GM18520 (cell line): ENCODE results near the gene PPM1K.
"Not testable (repeated sequence)": the region's sequence is repeated elsewhere in the genome, so short reads cannot be mapped to it uniquely, and the experiment has no call there.

Source experiments
- ATAC-seq: cut with Tn5 transposase; IDR thresholded peaks from one replicate; pipeline ENCODE4 v1.9.1; 2021; ENCODE audit not compliant: unreplicated experiment

PPM1K gene

DNA sequence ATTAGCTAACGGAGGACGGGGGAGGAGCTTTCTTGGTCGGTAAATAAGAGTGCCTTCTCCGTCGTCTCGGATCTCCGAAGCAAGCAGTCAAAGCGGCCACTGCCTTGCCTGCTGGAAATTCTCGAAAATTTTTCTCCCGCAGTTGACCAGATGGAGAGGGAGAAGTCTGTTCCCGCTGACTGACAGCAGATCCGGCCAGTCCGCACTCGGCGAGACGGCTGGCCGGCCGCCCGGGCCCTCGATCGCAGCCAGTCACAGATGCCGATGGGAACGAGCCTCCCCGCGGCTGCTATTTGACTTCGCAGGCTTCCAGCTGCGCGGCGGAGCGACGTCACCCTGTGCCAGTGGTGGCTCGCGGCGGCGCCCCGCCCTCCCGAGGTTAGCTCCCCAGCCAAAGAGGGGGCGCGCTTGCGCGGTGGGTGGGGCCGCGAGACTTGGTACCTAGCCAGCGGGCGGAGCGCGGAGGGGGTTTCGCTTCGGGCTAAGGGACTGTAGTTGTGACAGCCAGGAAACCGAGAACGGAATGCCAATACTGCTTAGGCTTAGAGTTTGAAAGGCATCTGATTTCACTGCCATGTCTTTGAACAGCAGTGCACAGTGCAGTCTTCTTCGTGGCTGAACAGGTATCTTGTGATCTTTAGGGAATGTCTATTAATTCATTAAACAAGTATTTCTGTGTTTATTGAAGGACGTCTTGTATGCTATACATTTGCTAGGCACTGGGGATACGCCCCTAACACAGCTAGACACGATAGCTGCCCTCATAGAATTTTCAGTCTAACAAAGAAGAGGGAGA, at the start of gene PPM1K:
Gene PPM1K (minus strand): TSS at position 123 of the 796 bp plus-strand sequence. CDS start 5,978 bp downstream, outside the sequence.
- ATAC-seq = peak; percentile 89

- no peak for ATAC-seq
Measured at GRCh38 chr4:88333741-88334405, 49.5 kb upstream of the PPM1K start.

- no peak for ATAC-seq
Measured at GRCh38 chr4:88327665-88328064, 43.3 kb upstream of the PPM1K start.

- ATAC-seq = peak; percentile 97
Measured at GRCh38 chr4:88320780-88321373, 36.5 kb upstream of the PPM1K start.

- ATAC-seq = peak; percentile 38
Measured at GRCh38 chr4:88320224-88320779, 35.9 kb upstream of the PPM1K start.

DNA sequence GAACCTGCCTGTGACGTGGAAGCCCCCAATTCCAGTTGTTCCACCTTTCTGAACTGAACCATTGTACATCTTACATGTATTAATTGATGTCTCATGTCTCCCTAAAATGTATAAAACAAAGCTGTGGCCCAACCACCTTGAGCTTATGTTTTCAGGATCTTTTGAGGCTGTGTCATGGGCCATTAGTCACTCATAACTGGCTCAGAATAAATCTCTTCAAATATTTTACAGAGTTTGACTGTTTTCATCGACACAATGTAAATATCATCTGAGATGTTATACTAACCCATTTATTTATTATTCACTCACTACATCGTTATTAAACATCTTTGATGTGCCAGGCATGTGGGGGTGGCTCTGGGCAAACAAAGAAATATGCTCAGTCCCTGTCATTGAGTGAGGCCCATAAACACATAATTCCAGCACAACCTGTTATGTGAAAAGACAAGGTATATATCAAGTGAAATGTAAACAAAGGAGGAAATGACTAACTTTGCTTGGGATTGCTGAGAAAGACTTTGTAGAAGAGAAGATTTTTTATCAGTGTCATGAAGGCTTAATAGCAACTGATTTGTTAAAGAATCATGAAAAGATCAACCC, 34.5 kb upstream of the PPM1K start:
- no peak for ATAC-seq

DNA sequence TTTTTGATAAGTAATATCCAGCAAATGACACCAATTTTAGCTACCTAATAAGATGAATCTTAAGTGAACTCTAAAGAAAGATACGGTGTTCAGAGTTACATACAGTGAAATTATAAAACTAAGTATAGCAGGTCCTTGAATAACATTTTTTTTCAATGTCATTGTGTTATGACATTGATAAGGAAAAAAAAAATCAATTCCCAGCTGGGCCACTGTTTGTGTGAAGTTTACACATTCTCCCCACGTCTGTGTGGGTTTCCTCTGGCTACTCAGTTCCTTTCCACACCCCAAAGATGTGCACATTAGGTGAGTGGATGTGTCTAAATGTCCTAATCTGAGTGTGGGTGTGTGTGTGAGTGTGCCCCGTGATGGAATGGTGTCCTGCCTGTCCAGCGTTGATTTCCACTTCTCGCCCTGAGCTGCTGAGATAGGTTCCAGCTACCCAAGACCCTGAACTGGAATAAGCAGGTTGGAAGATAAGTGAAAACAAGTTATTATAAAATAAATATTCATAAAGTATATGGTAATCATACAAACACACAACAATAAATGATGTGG, 31.2 kb upstream of the PPM1K start:
- no peak for ATAC-seq

DNA sequence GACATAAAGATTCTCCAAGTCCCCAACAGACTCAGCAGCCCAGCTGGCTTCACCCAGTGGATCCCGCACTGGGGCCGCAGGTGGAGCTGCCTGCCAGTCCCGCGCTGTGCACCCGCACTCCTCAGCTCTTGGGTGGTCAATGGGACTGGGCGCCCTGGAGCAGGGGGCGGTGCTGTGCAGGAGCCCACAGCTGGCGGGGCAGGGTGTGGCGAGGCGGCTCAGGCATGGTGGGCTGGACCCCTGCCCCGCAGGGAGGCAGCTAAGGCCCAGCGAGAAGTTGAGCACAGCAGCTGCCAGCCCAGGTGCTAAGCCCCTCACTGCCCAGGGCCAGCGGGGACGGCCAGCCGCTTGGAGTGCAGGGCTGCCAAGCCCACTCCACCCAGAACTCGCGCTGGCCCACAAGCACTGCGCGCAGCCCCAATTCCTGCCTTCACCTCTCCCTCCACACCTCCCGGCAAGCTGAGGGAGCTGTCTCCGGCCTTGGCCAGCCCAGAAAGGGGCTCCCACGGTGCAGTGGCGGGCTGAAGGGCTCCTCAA, 28.8 kb upstream of the PPM1K start:
- ATAC-seq = not testable (repeated sequence)

- no peak for ATAC-seq
Measured at GRCh38 chr4:88308587-88308986, 24.2 kb upstream of the PPM1K start.

DNA sequence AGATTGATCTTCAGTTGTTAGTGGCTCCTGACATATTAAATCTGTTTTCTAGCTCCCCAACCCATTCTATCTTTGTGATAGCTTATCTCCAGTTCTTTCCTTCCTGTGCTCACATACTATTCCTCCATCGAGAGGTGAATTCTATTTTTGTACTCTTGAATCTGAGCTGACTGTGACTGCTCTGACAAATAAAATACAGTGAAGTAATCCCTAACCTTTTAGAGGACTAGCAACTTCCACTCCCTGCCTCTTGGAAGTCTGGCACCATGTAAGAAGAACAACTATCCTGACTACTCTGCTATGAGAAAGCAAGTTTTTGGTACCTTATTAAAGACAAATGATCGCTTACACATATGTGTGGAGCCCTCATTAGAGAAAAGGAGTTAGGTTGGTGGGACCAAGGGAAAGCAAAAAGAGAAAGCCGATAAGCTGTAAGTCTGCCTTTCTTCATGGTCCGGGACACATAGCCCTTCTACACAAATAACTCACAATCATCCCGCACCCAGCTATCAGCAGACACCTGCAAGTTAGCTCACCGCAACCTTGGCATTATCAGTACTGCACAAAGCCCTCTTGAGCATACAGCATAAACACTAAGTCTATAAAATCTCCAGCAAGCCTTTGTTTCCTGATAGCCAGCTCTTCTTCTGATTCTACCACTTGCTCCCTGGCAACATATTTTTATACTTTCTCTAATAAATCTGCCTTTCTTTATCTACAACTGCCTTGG, 13.5 kb upstream of the PPM1K start:
- no peak for ATAC-seq

DNA sequence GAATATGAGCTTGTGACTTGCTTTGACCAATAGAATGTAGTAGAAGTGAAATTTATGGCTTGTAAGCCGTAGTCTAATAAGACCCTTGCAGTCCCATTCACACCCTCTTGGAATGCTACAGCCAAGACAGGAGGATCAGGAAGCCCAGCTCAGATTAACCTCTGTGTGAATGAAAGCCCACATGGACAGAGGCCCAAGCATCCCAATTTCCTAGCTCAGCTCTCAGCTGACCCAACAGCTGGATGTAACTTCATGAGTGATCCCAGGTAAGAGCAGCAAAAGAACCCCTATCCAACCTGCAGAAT, 12.8 kb upstream of the PPM1K start:
- ATAC-seq = no peak

GRCh38 chr4:88296413-88297211, 12.3 kb upstream of the PPM1K start:
- ATAC-seq = no peak

DNA sequence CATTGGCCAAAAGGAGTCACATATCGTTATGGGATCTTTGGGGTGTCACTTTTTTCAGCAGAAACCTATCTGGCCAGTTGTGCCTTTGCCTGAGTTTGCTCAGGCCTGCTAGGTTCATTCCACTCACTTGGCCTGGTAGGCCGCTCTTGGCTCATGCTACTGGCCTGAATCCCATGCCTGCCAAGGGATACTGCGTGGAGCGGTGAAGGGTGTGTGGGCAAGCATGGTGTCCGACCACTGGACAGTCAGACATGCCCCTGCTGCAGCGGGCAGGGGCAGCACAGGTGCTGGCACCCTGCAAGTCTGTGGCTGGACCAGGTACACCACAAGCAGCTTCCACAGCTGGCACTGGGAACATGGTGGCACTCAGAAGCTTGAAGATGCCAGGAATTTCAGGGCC, 11.3 kb upstream of the PPM1K start:
- no peak for ATAC-seq

DNA sequence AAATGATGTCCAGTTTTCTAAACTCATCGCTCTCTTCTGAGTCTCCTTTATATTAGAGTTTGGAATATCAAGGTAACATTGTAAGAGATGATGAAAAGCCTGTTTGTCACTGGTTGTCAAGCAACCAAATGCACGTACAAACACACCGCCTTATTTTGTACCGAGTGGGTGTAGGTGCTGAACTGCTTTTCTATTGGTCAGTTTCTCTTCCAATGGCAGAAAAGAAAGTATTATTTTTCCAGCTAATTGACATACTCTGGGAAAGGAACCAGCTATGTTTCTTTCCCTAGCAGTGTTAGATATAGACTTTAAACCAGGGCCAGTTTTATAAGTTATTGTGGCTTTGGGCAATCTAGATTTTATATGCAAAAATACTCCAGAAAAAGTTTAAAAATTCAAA, 6.6 kb upstream of the PPM1K start:
- no peak for ATAC-seq

DNA sequence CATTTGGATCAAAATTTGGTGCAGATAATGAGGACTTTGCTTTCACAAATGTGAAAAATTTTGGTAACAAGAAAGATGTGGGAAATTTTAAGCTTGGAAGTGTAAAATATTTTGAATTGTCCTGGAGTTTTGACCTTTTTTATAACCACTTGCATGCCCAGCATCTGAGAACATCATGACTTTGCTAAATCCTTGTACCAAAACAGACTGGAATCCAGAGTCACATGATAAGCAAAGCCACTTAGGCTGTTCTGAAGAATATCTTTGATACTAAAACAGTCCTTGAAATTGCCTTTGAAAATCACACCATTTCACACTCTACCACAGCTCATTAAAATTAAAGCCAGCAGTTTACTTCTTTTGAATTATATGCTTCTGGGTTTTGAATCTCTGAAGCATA, 2.5 kb upstream of the PPM1K start:
- ATAC-seq = no peak

DNA sequence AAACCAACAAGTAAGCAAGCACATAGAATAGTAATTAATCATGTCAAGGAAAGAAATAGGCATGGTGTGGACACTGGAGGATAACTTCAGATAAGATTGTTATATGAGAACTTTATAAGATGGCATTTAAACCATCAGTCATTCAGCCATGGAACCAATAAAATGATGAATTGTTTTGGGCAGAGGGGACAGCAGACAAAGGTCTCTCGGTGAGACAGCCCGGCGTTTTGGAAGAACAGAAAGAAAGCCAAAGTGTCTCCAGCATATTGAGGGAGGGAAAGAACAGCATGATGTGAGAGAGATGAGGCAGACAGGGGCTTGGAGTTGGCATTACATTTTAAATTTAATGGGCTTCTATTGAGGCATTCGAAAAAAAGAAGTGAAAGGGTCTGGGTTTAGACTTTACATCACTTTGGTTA, 883 bp upstream of the PPM1K start:
- no peak for ATAC-seq

DNA sequence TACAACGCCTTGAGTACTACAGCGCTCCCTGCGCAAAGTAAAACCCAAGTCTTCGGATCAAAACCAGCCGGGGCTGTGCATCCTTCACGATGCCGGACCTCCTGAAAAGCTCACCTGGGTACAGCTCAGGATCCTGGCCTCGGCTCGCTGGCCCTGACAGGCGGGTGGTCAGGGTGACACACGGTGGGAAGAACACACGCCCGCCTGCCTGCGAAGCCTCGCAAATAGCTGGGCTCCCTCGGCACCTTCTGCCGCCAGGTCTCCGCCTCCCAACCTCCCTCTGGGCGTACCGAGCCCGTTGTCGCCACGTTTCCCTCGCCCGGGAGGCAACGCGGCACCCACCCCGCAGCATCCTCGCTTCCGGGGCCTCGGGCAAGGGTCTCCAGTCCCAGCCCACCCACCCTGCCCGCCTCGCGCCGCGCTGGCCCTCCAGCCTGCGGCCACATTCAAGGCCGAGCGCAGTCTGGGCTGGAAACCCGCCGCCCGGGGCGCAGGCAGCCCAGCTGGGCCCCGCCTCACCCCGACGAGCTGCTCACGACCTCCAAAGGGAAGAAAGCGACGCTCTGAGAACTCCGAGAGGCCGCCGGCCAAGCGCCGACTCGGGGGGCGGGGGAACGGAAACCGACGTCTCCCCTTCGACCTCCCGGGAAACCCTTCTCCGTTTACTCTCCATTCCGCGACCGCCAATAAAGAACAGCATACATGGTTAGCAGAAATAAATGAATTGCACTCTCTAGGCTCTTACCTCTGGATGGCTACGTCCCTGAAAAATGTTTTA, 511 bp downstream of the PPM1K start:
- ATAC-seq = no peak

DNA sequence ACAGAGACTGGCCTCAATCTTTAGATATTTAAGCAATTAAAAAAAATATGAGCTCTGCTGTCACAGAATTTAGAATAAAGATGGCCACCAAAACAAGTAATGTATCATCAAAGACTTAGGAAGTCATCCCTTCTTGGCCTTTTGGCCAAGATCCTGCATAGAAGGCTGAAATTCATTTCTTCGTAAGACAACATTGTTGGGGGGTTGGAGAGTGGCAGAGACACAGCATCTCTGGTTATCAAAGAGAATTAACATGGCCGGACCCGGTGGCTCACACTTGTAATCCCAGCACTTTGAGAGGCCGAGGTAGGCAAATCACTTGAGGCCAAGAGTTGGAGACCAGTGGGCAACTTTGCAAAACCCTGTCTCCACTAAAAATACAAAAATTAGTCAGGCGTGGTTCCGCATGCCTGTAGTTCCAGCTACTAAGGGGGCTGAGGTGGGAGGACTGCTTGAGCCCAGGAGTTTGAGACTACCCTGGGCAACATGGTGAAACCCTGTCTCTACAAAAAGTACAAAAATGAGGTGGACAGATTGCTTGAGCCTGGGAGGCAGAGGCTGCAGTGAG, 4.0 kb downstream of the PPM1K start:
- ATAC-seq = no peak
